GM13976 (cell line): ENCODE measurements around the gene STIM1.

Experiments used
- DNase-seq: peaks from one replicate; pipeline ENCODE4 v3.0.0; 2012; ENCODE audit warnings: low spot score
- CTCF ChIP-seq: IDR thresholded peaks from 2 replicates; pipeline ENCODE4 v1.5.1; 2012; ENCODE audit warnings: borderline replicate concordance, mild to moderate bottlenecking; ENCODE audit not compliant: insufficient read depth; ENCODE audit errors: extremely low read depth, missing control alignments, control extremely low read depth
- in situ Hi-C: fragments of 300-500 bp; cut with MboI; formaldehyde crosslinking; loops from one replicate; pipeline ENCODE4 v1.12.0; 2022; ENCODE audit warnings: low sequenced_read_pairs, mixed read lengths, inconsistent platforms; ENCODE audit not compliant: unreplicated experiment

STIM1 gene

GRCh38 chr11:3957437-3957836 is 102.0 kb downstream of the STIM1 start:
- TF ChIP-seq CTCF, result no peak
- no peak for DNase-seq
- in situ Hi-C loops, result no loop called here

GRCh38 chr11:3958281-3958680 is 102.8 kb downstream of the STIM1 start:
- no peak for DNase-seq
- TF ChIP-seq CTCF, result no peak
- in situ Hi-C loops, result no loop called here

- no peak for DNase-seq
- TF ChIP-seq CTCF, result no peak
- in situ Hi-C loops, result no loop called here
Measured at GRCh38 chr11:3959015-3959902, 103.8 kb downstream of the STIM1 start.

GRCh38 chr11:3959903-3960265 is 104.4 kb downstream of the STIM1 start:
- DNase-seq, result no peak
- no peak for TF ChIP-seq CTCF
- in situ Hi-C loops, result loop anchor here (10.0 kb wide), 1 partner anchor 105 kb away; the partner anchor contains the start of gene STIM1

- in situ Hi-C loops, result loop anchor here (10.0 kb wide), 1 partner anchor 108 kb away; the partner anchor contains the start of gene STIM1
- no peak for DNase-seq
- TF ChIP-seq CTCF, result no peak
Measured at GRCh38 chr11:3962406-3962840, 107.0 kb downstream of the STIM1 start.

GRCh38 chr11:3964056-3964455 is 108.6 kb downstream of the STIM1 start:
- in situ Hi-C loops, result loop anchor here (10.0 kb wide), 1 partner anchor 109 kb away; the partner anchor contains the start of gene STIM1
- no peak for TF ChIP-seq CTCF
- DNase-seq, result no peak
